Astrocyte (in vitro differentiated cells and primary cell): ENCODE results near the gene ITGA8.

Experiments
- EZH2 ChIP-seq: IDR thresholded peaks from 2 replicates; pipeline ENCODE4 v1.6.1; 2012; ENCODE audit warnings: mild to moderate bottlenecking, low read length, inconsistent platforms; ENCODE audit not compliant: insufficient read depth
- TF ChIP-seq, protein P1 (sequence below): IDR thresholded peaks from 2 replicates; pipeline ENCODE4 v1.5.1; 2011; ENCODE audit warnings: low read depth, mild to moderate bottlenecking, inconsistent platforms, low read length, moderate library complexity; ENCODE audit not compliant: insufficient read depth

GRCh38 chr10:15620337-15620736 is 99.4 kb downstream of the ITGA8 start:
- TF ChIP-seq, protein P1, sequence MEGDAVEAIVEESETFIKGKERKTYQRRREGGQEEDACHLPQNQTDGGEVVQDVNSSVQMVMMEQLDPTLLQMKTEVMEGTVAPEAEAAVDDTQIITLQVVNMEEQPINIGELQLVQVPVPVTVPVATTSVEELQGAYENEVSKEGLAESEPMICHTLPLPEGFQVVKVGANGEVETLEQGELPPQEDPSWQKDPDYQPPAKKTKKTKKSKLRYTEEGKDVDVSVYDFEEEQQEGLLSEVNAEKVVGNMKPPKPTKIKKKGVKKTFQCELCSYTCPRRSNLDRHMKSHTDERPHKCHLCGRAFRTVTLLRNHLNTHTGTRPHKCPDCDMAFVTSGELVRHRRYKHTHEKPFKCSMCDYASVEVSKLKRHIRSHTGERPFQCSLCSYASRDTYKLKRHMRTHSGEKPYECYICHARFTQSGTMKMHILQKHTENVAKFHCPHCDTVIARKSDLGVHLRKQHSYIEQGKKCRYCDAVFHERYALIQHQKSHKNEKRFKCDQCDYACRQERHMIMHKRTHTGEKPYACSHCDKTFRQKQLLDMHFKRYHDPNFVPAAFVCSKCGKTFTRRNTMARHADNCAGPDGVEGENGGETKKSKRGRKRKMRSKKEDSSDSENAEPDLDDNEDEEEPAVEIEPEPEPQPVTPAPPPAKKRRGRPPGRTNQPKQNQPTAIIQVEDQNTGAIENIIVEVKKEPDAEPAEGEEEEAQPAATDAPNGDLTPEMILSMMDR, result no peak
- TF ChIP-seq EZH2, result no peak
